NOMO-1 treated with DMSO at 0.1 percent for 48 hours (cell line): ENCODE data around the gene TOM1.

Experiments
- DNase-seq: peaks from one replicate; lab custom pipeline; 2025; ENCODE audit not compliant: unreplicated experiment; lab: John Stamatoyannopoulos, UW

The TOM1 gene

DNA sequence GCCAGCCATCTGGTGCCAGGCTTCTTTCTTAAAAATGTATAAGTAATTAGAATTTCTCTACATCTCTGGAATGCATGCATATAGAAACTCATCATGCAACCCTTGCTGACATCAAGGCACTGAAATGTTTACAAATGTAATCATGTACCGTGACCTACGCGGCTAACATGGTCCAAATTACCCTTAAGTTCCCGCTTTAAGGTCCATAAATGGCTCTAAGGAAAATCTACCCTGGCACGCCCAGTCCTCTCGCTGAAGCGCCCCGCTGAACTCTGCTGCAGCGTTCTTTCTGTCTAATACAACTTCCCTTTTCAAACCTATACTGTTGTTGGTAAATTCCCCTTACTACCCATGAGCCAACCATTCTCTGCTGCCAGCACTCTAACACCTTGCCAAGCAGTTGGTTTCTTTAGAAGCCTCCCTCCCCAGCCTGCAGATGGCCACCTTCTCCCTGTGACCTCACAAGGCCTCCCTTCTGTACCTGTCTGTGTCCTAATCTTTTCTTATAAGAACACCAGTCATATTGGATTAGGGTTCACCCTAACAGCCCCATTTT is 67.7 kb downstream of the TOM1 start:
- DNase-seq = peak; percentile 82

DNA sequence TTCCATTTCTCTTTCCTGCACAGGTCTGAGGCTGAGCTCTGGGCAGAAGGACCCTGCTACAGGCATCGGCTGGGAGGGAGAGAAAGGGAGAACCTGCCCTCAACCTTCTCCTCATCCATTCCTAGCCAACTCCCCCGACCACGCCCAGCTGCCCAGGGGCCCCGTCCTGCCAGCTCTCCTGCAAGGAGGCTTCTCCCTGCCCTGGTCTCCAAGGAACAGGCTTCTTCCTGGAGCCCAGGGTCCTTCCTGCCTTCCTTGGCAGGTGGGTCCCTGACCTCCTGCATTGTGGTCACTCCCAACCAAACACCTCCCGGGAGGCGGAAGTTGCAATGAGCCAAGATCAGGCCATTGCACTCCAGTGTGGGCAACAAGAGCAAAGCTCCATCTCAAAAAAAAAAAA is 68.7 kb downstream of the TOM1 start:
- DNase-seq = no peak

DNA sequence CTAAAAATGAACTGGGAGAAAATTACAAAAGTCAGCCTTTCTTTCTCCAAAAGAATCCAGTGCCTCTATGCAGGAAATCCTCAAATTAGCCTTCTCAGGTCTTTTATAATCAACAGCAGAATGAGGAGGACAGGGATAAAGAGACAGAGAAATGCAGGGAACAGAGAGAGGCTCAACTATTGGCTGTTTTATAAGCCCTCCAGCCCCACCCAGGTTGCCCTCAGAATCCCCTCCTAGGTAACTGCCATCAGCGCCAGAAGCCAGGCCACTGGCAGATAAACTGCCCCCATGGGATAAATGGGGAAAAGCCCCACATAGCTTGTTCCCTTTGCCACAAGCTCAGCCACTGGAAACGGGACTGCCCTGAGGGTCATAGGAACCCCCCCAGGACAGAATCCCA is 70.3 kb downstream of the TOM1 start:
- DNase-seq = no peak

DNA sequence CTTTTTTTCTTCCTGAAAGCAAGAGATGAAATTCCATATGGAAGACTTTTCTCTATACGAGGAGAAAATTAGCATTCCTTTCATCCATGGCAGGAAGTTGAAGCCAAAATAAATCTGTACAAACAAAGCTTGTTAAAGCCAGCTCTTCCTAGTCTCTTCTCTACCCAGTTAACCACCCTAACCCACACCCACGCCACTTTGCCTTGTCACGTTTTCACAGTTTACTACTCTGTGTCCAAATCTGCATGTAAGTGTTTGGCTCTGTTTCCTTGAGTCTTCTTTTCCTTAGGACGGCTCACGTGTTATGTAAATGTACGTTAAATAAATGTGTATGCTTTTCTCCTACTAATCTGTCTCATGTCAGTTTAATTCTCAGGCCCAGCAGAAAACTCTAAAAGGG is 74.1 kb downstream of the TOM1 start:
- no peak for DNase-seq

DNA sequence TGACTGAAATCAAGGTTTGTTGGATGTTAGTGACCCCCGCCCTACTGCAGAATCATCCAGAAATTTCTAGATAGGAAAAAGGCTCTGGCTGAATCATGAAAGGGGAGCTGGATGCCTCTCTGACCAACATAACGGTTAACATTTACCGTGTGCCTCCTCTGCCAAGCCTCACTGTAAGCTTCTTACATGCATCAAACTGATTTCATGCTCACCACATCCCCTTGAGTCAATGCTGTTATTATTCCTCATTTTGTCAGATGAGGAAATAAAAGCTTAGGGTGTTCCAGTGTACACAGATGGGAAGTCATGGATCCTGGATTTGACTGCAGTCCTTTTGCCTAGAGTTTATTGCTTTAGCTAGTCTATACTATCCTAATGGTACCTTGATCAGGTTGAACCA is 75.3 kb downstream of the TOM1 start:
- peak; percentile 12 for DNase-seq

DNA sequence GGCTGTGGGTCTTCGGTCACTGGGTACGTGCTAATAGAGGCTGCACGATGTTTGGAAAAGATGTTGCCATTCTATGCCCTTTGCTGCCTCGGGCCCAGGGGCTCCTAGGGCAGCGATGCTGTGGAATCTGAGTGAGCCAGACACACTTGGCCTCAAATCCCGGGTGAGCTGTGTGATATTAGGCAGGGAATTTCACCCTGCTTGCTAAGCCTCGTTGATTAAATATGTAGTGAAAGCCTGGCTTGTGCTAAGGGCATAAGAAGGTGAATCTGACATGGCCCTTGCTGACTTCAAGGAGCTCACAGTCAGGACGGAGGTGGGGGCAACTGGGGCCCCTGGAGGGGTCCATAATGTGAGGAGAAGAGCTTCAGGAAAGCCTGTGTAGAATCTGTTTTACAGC is 75.8 kb downstream of the TOM1 start:
- no peak for DNase-seq

DNA sequence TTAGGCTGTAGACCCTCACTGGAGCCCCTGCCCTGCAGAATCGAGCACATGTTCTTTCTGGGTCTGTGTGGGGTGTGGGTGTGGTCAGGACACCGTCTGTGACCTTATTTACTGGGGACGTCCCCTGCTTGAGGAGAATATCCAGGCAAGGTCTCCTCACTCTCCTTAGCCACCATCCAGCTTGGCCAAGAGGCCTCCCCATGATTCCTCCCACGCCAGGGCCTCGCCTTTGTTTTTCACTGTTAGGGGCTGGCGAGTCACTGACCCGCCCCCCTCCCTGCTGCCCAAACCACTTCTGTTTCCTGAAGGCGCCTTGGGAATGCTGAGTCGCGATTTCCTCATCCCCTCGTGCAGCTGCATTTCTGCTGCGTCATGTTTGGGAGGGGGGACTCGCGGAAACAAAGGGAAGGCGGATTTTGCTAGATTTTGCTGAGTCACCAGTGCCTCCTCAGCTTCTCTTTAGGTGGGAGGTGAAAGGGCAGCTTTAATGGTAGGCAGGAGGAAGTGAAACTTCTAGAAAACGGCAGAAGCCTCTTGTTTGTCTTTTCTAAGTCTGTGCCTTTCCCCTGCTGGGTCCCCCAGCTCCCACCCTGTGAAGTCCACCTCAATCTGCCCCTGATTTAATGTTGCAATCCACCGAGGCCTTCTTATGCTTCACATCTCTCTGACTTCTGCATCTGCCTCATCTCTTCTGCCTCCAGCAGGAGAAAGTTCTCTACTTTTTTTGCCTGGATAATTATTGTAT is 77.2 kb downstream of the TOM1 start:
- DNase-seq = peak; percentile 99

GRCh38 chr22:35377735-35378134 is 78.0 kb downstream of the TOM1 start:
- DNase-seq = peak; percentile 29

GRCh38 chr22:35378621-35379020 is 78.9 kb downstream of the TOM1 start:
- no peak for DNase-seq

DNA sequence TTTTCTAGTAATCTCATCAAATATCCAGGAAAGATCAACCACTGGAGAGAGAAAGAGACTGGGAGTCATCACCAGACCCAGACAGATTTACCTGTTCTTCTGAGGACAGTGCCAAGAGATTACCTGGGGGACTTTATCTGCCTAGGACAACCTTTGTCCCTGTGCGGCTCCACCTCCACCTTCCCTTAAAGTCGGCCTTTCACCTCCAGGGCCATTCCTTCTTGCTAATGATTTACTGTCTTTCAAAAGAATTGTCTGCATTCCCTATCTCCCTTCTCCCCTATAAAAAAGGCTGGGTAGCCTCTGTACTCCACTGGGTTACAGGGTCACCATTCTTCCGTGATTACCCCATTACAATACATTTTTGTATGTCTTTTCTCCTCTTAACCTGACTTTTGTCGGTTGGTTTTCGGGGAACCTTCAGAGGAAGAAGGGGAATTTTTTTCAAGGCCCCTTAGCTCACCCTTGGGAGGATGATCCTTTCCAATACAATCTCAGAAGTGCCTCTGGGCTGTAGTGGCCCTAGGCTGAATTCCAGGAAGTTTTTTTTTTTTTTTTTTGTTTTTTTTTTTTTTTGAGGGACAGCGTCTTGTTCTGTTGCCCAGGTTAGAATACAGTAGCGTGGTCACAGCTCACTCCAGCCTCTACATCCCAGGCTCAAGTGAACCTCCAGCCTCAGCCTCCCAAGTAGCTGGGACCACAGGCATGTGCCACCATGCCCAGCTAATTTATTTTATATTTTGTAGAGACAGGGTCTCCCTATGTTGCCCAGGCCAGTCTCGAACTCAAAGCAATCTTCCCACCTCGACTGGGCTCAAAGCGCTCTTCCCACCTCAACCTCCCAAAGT is 79.7 kb downstream of the TOM1 start:
- no peak for DNase-seq

- DNase-seq = no peak
These were observed 80.3 kb downstream of the TOM1 start for GRCh38 chr22:35380013-35380412.

GRCh38 chr22:35380537-35381423 is 81.1 kb downstream of the TOM1 start, which contains the start of gene HMOX1:
Gene HMOX1 (plus strand): TSS chr22:35381096. CDS start chr22:35381174, 78 bp downstream.
- peak; percentile 75 for DNase-seq

DNA sequence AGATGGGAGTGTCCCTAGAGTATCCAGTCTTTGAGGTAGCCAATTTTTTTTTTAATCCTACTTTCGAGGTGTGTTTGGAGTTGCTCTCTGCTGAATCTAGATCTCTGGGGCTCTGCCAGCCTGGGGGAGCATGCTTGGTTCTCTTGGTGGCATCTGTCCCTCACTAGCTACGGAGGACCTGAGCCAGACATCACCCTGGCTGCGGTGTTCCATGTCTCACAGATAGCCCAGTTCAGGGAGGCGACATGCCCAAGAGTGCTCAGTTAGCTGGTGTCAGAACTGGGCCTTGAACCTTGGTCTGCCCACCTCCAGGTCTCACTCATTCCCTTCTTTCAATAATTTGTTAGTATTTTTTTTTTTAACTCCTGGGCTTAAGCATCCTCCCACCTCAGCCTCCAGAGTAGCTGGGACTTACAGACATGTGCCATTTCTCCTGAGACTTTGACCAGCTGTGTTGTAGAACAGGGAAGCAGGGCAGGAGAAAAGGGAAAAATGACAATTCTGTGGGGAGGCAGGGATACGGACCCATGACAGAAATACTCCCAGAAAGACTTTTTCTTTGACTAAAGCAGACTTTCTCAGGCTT is 81.8 kb downstream of the TOM1 start:
- DNase-seq = no peak

DNA sequence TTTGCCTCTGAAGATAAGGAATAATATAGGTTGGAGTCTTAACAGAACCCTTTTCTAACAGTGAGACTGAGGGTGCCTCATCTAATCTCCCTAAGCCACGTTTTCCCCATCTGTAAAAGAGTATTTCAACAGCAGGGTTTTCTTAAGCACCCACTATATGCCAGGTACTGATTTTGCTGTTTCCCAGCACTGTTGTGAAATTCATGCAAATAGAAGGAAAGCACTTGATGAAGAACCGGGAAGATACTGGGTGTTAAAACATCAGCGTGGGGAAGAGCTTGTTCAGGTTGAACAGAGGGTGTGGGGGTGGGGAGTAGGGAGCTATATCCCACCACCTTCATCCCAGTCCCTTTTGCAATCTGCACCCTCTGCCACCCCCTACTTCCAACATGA is 84.0 kb downstream of the TOM1 start:
- DNase-seq = no peak

DNA sequence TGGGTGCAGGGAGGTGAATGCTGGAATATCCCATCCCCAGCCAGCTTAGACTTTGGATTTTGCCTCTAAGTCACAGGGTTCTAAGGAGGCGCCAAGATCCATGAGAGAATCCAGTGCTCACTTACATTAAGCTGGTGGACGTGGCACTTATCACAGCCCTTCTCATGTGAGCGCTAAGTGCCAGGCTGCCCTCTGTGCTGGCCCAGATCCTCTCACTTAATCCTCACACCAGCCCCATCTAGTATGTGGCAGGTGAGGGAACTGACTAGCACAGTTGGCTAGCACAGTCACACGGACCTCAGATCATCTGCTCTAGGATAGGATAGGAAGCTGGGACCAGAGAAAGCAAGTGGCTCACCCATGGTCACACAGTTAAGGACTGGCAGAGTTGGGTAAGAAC is 84.8 kb downstream of the TOM1 start:
- DNase-seq = no peak

DNA sequence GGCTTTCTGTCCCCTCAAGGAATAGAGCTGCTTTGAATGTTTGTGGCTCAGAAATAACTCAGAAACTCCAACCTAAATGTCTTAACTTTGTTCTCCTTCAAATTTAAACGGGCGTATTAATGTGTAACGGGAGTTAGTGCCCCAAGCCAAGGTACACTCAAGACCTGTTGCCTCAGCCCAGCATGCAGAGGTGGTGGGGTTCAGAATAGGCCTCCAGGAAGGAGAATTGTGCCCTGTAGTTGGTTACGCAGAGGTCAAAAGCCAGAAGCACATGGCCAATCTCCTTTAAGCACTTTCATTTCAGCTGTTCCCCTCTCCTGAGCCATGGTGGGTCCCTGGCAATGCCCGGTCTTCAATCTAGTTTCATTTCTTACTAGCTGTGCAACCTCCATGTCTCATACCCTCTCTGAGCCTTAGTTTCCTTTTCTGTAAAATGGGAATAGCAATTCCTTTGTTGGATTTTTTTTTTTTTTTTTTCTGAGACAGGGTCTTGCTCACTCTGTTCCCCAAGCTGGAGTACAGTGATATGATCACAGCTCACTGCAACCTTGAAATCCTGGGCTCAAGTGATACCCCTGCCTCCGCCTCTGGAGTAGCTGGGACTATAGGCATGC is 85.4 kb downstream of the TOM1 start:
- DNase-seq = no peak

GRCh38 chr22:35386670-35387288 is 87.1 kb downstream of the TOM1 start:
- no peak for DNase-seq

DNA sequence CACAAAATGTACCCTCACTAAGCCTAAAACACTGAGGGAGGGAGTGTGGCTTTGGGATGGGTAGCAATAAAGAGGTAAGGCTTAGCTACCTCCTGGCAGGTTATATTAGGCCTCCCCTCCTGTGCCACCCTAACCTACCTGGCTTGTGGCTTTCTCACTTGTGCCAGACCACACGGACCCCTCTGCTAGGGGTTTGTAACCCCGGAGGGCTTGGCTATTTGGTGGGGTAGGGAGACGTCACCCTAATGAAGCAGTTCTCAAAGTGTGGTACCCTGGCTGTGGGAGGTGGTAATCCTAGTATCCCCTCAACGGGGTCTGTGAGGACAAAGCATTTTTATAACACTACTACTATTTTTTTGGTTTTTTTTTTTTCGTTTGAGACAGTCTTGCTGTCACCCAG is 91.2 kb downstream of the TOM1 start:
- DNase-seq = no peak

DNA sequence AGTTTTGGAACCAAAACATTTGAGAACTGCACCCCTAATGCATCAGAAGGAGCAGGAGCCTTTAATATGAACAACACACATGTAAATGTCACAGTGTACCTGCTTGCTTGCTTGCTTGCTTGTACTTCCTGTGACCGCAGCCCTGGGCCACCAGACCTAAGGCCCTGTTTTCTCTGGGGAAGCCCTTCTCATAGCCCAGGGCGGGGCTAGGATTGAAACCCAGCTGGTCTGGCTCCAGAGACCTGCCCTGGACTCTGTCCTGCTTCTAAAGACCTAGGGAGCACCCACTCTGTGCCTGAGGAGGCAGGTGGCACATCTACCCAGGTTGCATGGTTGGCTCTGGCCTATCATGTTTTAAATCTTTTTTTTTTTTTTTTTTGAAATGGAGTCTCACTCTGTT is 92.7 kb downstream of the TOM1 start:
- no peak for DNase-seq
